ENCODE measurements around the gene KAT2B. TPM values are rescaled to one million over a fixed set of nuclear protein-coding genes. Genes with fewer than 3 reads are reported as not detected.

KAT2B gene
- total RNA-seq, 3 donors from 2014 or later = 27.2 to 49.1 (median 27.5) TPM

DNA sequence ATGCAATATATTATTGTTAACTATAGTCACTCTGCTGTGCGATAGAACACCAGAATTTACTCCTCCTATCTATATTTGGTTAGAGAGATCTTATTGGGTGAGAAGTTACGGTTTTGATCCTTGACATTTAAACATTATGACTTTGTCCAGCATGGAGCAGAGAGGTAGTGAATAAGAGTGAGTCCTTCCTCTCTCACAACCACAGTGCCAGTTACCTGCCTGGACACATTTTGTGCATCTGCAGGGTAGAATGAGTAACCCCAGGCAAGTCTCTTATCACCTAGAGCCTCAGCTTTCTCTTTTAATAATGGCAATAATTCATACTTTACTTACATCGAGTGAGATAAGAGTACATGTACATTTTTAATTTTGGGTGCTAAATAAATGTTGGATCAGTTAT is 24.1 kb downstream of the KAT2B start:
- no peak overlapping the region for H3K4me3 ChIP-seq
- H3K4me1 ChIP-seq (ENCODE audit: low read depth) = peaks cover 3% of the 10 kb centered on the region
- no peak for TF ChIP-seq CTCF (IDR thresholded peaks at IDR 0.05)
- DNase-seq (no peak), ATAC-seq (no peak)
- no peaks in the 10 kb centered on the region for H3K9me3 ChIP-seq
- intact Hi-C loops (cut with DNase I, micrococcal nuclease) = no loop called here
- H3K36me3 ChIP-seq (ENCODE audit: low read depth) = no peaks in the 10 kb centered on the region

- intact Hi-C loops (cut with DNase I, micrococcal nuclease) = no loop called here
- peak; percentile 15 for ATAC-seq
- peaks cover 3% of the 10 kb centered on the region for H3K4me1 ChIP-seq (ENCODE audit: low read depth)
Measured at GRCh38 chr3:20064796-20065564, 24.7 kb downstream of the KAT2B start.

GRCh38 chr3:20066079-20066478 is 25.8 kb downstream of the KAT2B start:
- Histone ChIP-seq H3K36me3 (ENCODE audit: low read depth) (no peaks in the 10 kb centered on the region), H3K4me1 (ENCODE audit: low read depth) (no peaks in the 10 kb centered on the region), H3K9me3 (no peaks in the 10 kb centered on the region), H3K4me3 (no peak overlapping the region)
- no peak for ATAC-seq
- TF ChIP-seq CTCF (IDR thresholded peaks at IDR 0.05) = no peak
- DNase-seq = no peak
- intact Hi-C loops (cut with DNase I, micrococcal nuclease) = no loop called here

More at GRCh38 chr3:20064796-20065564, 24.7 kb downstream of the KAT2B start:
- no peaks in the 10 kb centered on the region for H3K36me3 ChIP-seq (ENCODE audit: low read depth)
- no peaks in the 10 kb centered on the region for H3K9me3 ChIP-seq
- DNase-seq = no peak
- TF ChIP-seq CTCF (IDR thresholded peaks at IDR 0.05) = no peak
- H3K4me3 ChIP-seq = no peak overlapping the region

- Histone ChIP-seq H3K9me3 (no peaks in the 10 kb centered on the region), H3K36me3 (ENCODE audit: low read depth) (no peaks in the 10 kb centered on the region), H3K4me1 (ENCODE audit: low read depth) (no peaks in the 10 kb centered on the region), H3K4me3 (no peak overlapping the region)
- no peak for TF ChIP-seq CTCF (IDR thresholded peaks at IDR 0.05)
- no peak for ATAC-seq
- intact Hi-C loops (cut with DNase I, micrococcal nuclease) = no loop called here
- no peak for DNase-seq
Measured at GRCh38 chr3:20066850-20067617, 26.8 kb downstream of the KAT2B start.

GRCh38 chr3:20068512-20069177 is 28.4 kb downstream of the KAT2B start:
- intact Hi-C loops (cut with DNase I, micrococcal nuclease) = no loop called here
- no peaks in the 10 kb centered on the region for H3K36me3 ChIP-seq (ENCODE audit: low read depth)
- TF ChIP-seq CTCF (IDR thresholded peaks at IDR 0.05) = no peak
- no peak for DNase-seq
- H3K4me3 ChIP-seq = no peak overlapping the region
- H3K4me1 ChIP-seq (ENCODE audit: low read depth) = no peaks in the 10 kb centered on the region
- ATAC-seq = no peak
- no peaks in the 10 kb centered on the region for H3K9me3 ChIP-seq

All from mucosa of descending colon (tissue), 3 donors.